Calu3 (cell line): ENCODE results near the gene SULT1B1. TPM values are rescaled to one million over a fixed set of nuclear protein-coding genes. Genes with fewer than 3 reads are reported as not detected.

Source experiments
- BruUV-seq: library from RNA; stranded (reverse); fragments of 400-500 nt; replicated peaks from 2 replicates; lab custom pipeline; 2021; lab: Mats Ljungman, UMichigan
- CTCF ChIA-PET: fragments of 300-600 bp; sonication (Branson Sonifier 250); formaldehyde crosslinking; loops from one replicate; lab custom pipeline; 2022; ENCODE audit warnings: antibody characterized with exemption; lab: Charles Lee
- DNase-seq: peaks from one replicate; pipeline ENCODE4 v3.0.0; 2022
- H3K27ac Mint-ChIP-seq: one replicate; pipeline ENCODE4 v1.8.0; 2022; ENCODE audit warnings: mixed read lengths; ENCODE audit not compliant: unreplicated experiment
- H3K27me3 Mint-ChIP-seq: one replicate; pipeline ENCODE4 v1.8.0; 2022; ENCODE audit warnings: mixed read lengths; ENCODE audit not compliant: unreplicated experiment
- H3K36me3 Mint-ChIP-seq: one replicate; pipeline ENCODE4 v1.8.0; 2022; ENCODE audit warnings: mild to moderate bottlenecking, moderate library complexity, mixed read lengths; ENCODE audit not compliant: insufficient read depth, unreplicated experiment
- H3K4me1 Mint-ChIP-seq: one replicate; pipeline ENCODE4 v1.8.0; 2022; ENCODE audit warnings: mild to moderate bottlenecking, low read depth, mixed read lengths; ENCODE audit not compliant: unreplicated experiment
- H3K4me3 Mint-ChIP-seq: one replicate; pipeline ENCODE4 v1.8.0; 2022; ENCODE audit warnings: mild to moderate bottlenecking, low read depth, moderate library complexity, mixed read lengths; ENCODE audit not compliant: unreplicated experiment
- H3K9me3 Mint-ChIP-seq: one replicate; pipeline ENCODE4 v1.8.0; 2022; ENCODE audit warnings: low read depth, mixed read lengths; ENCODE audit not compliant: unreplicated experiment
- intact Hi-C: fragments of 100-400 bp; cut with micrococcal nuclease; formaldehyde crosslinking; loops from one replicate; pipeline ENCODE4 v1.10.0; 2022; ENCODE audit not compliant: unreplicated experiment
- total RNA-seq: library from RNA; stranded (reverse); gene quantifications from 2 replicates; pipeline ENCODE4 v1.2.3, GENCODE V29; 2022
- TF ChIP-seq, protein P1 (sequence below): fragments of 200-600 bp; IDR thresholded peaks from one replicate; pipeline ENCODE4 v1.8.0; 2022; ENCODE audit warnings: antibody characterized with exemption; ENCODE audit not compliant: unreplicated experiment

SULT1B1 gene
- total RNA-seq, 1 experiment from 2014 or later, result 0.26 TPM

DNA sequence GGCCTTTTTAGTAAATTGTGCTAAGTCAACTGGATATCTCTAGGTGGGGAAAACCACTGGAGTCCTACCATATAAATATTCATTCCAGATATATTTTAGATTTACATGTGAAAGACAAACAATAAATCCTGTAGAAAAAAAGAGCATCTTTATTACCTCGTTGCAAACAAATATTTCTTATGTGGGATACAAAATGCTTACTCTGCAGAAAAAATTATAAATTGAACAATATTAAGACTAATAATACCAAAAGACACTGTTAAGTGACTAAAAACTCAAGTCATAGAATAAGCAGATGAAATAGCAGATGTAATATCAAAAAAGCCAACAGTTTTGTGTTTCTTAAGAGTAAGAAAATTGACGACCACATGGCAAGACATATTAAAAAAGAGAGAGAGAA, 43.8 kb downstream of the SULT1B1 start:
- TF ChIP-seq, protein P1, sequence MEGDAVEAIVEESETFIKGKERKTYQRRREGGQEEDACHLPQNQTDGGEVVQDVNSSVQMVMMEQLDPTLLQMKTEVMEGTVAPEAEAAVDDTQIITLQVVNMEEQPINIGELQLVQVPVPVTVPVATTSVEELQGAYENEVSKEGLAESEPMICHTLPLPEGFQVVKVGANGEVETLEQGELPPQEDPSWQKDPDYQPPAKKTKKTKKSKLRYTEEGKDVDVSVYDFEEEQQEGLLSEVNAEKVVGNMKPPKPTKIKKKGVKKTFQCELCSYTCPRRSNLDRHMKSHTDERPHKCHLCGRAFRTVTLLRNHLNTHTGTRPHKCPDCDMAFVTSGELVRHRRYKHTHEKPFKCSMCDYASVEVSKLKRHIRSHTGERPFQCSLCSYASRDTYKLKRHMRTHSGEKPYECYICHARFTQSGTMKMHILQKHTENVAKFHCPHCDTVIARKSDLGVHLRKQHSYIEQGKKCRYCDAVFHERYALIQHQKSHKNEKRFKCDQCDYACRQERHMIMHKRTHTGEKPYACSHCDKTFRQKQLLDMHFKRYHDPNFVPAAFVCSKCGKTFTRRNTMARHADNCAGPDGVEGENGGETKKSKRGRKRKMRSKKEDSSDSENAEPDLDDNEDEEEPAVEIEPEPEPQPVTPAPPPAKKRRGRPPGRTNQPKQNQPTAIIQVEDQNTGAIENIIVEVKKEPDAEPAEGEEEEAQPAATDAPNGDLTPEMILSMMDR, result no peak
- CTCF ChIA-PET, result no interaction called here
- H3K4me3 Mint-ChIP-seq, result no peak overlapping the region
- intact Hi-C loops, result loop anchor here (5.0 to 10.0 kb wide), 3 partner anchors 36 to 118 kb away; no protein-coding TSS in a partner anchor
- no peaks in the 10 kb centered on the region for H3K9me3 Mint-ChIP-seq
- peaks cover 8% of the 10 kb centered on the region for H3K4me1 Mint-ChIP-seq
- no peak overlapping the region for H3K27ac Mint-ChIP-seq
- no peaks in the 10 kb centered on the region for H3K36me3 Mint-ChIP-seq
- no TSS peak for BruUV-seq
- no peak for DNase-seq
- no peaks in the 10 kb centered on the region for H3K27me3 Mint-ChIP-seq

DNA sequence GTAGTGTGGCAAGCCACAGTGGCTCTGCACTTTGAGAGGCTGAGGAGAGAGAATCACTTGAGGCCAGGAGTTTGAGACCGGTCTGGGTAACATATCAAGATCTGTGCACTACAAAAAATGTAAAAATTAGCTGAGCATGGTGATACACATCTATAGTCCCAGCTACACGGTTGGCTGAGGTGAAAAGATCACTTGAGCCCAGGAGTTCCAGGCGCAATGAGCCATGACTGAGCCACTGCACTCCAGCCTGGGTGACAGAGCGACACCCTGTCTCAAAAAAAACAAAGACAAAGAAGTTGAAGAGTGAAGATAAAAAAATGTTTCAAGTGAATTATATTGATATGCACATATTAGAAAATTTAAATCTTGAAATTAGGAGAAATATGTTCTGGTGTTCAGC, 46.3 kb downstream of the SULT1B1 start:
- no peak overlapping the region for H3K4me3 Mint-ChIP-seq
- CTCF ChIA-PET, result no interaction called here
- no peak overlapping the region for H3K27ac Mint-ChIP-seq
- no TSS peak for BruUV-seq
- intact Hi-C loops, result loop anchor here (10.0 kb wide), 2 partner anchors 61 to 121 kb away; no protein-coding TSS in a partner anchor
- DNase-seq, result no peak
- H3K4me1 Mint-ChIP-seq, result peaks cover 8% of the 10 kb centered on the region
- no peaks in the 10 kb centered on the region for H3K27me3 Mint-ChIP-seq
- no peaks in the 10 kb centered on the region for H3K36me3 Mint-ChIP-seq
- no peaks in the 10 kb centered on the region for H3K9me3 Mint-ChIP-seq
- TF ChIP-seq, protein P1, result no peak

DNA sequence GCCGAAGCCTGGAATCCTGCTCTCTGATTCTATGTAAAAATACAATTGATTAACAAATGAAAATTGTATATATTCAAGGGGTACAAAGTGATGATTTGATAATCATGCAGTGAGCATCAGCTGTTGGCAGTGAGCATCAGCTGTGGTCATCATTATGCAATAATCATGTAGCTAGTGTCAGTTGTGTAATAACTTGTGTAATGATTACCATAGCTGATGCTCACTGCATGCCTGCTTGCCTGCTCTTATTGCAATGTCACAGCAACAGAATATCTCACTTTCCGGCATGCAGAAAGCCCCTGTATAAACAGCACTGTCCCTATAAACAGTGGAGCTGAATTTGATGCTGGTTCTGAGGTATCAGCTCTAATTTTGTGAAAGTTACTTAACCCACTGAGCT, 46.8 kb downstream of the SULT1B1 start:
- H3K27ac Mint-ChIP-seq, result no peak overlapping the region
- no TSS peak for BruUV-seq
- no peaks in the 10 kb centered on the region for H3K27me3 Mint-ChIP-seq

DNA sequence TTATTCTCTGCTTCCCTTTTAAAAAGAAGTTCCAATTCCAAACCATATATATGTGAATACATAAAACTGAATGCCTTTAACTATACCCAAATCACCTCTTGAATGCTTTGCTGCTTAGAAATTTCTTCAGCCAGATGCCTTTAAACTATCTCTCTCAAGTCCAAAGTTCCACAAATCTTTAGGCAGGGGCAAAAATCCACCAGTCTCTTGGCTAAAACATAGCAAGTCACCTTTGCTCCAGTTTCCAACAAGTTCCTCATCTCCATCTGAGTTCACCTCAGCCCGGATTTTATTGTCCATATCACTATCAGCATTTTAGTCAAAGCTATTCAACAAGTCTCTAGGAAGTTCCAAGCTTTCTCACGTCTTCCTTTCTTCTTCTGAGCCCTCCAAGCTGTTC, 49.8 kb downstream of the SULT1B1 start:
- no peak for DNase-seq
- Mint-ChIP-seq H3K27me3 (no peaks in the 10 kb centered on the region), H3K36me3 (no peaks in the 10 kb centered on the region), H3K27ac (no peak overlapping the region), H3K4me1 (peaks cover 18% of the 10 kb centered on the region), H3K9me3 (no peaks in the 10 kb centered on the region), H3K4me3 (no peak overlapping the region)
- CTCF ChIA-PET, result no interaction called here
- BruUV-seq, result no TSS peak
- TF ChIP-seq, protein P1, result no peak
- intact Hi-C loops, result loop anchor here (10.0 kb wide), 2 partner anchors 64 to 124 kb away; no protein-coding TSS in a partner anchor

More for the DNA sequence above, 46.8 kb downstream of the SULT1B1 start:
- intact Hi-C loops, result loop anchor here (10.0 kb wide), 2 partner anchors 61 to 121 kb away; no protein-coding TSS in a partner anchor
- H3K36me3 Mint-ChIP-seq, result no peaks in the 10 kb centered on the region
- CTCF ChIA-PET, result no interaction called here
- no peaks in the 10 kb centered on the region for H3K9me3 Mint-ChIP-seq
- H3K4me3 Mint-ChIP-seq, result no peak overlapping the region
- DNase-seq, result no peak
- H3K4me1 Mint-ChIP-seq, result peaks cover 8% of the 10 kb centered on the region
- TF ChIP-seq, protein P1, result no peak
